Measurements from ENCODE around the gene KAT2B.

KAT2B gene

DNA sequence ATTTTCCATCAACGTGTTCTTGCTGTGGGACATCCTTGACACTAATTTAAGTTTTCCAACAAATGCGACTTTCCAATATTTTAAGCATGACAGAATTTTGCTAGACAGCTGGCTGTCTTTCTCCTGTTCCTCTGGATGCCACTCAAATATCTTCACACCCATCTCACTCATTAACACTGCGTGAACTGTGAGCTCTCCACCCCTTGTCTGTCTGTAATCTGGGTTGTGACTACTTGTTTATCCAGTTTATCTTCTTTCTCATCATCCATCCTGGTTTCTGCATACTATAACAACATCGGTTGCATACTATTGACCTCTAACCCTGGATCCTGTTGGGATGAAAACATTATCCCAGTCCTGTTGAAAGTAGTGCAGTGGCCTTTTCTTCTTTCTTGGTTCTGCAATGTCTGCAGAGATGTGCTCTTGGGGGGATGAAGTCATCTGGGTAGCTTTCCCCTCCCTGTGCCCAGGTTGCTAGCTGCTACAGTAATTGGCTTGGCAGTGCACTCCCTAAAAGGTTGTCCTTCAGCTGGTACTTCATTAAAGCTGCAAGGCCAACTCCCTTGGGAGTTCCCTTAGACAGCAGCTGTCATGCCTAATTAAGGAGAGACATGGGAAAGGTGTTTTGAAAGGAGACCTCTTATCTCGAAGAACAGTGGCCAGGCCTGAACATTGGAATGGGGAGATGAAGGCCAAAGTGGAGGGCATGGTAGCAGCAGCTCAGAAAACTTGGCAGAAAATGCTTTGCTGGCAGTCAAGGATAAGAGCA lies 24.7 kb downstream of the KAT2B start:
- DNase-seq (ENCODE audit: low read depth), result no peak

DNA sequence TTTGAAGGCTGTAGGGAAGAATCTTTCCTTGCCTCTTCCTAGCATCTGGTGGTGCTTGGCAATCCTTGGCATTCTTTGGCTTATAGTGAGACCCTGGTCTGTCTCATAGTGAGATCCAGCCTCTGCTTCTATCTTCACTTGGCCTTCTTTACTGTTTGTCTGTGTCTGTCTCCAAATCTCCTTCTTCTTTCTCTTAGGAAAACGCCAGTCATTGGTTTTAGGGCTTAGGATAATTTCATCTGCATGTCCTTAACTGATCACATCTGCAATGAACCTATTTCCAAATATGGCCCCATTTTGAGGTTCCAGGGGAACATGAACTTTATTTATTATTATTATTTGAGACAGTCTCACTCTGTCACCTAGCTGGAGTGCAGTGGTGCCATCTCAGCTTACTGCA lies 25.8 kb downstream of the KAT2B start:
- no peak for DNase-seq (ENCODE audit: low read depth)

- no peak for DNase-seq (ENCODE audit: low read depth)
Measured at GRCh38 chr3:20066850-20067617, 26.8 kb downstream of the KAT2B start.

- DNase-seq (ENCODE audit: low read depth), result no peak
Measured at GRCh38 chr3:20068512-20069177, 28.4 kb downstream of the KAT2B start.

DNA sequence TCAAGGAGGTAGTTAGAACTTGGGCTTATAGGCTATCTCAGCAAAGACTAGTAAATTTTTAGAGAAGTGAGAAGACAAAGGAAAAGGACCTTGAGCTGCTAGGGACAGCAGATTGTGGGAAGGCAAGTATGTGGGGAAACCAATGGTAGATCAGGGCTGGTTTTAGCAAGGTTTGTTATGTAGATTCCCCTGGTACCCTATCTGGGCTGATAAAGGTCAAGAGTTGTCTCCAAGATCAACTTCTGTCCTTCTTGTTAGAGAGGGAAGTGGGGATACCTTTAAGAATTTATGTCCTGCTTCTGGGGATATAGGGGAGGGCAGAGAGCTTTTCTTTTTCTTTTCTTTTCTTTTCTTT lies 28.9 kb downstream of the KAT2B start:
- no peak for DNase-seq (ENCODE audit: low read depth)

DNA sequence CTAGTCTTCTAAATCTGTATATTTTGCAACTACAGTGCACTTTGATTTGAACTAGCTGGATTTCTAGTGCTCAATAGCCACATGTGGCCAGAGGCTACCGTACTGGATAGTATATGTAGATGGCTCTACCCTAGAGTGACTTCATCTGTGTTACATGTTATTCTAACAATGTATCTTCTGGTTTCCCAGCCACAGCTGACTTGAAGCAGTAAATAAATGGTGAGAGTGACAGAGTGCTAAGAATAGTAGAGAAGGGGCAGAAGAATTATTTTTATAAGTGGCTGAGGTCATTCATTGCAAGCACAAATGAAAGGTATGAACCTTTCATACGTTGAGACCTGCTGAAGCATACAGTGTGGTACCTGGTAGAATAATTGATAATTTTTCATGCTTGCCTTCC lies 30.9 kb downstream of the KAT2B start:
- DNase-seq (ENCODE audit: low read depth), result no peak

- DNase-seq (ENCODE audit: low read depth), result no peak
Measured at GRCh38 chr3:20072422-20072821, 32.2 kb downstream of the KAT2B start.

DNA sequence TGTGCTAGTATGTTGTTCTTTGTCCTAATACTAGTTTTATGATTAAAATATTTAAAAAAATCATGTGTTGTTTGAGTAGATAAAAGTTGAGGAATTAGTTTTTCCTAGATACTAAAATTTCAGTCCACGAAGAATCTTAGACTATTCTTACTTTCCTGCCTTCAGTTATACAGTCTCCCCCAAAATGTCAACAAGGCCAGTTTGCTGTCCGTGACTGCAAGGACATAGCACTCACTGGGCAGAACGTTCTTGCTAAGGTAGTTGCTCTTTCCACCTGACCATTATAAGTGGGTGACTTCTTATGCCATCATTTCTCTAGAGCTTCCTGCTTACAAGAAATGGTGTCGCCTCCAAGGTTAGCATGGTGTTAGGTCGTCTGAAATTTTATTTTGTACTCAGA lies 32.8 kb downstream of the KAT2B start:
- no peak for DNase-seq (ENCODE audit: low read depth)

- DNase-seq (ENCODE audit: low read depth), result no peak
Measured at GRCh38 chr3:20073683-20074082, 33.4 kb downstream of the KAT2B start.

DNA sequence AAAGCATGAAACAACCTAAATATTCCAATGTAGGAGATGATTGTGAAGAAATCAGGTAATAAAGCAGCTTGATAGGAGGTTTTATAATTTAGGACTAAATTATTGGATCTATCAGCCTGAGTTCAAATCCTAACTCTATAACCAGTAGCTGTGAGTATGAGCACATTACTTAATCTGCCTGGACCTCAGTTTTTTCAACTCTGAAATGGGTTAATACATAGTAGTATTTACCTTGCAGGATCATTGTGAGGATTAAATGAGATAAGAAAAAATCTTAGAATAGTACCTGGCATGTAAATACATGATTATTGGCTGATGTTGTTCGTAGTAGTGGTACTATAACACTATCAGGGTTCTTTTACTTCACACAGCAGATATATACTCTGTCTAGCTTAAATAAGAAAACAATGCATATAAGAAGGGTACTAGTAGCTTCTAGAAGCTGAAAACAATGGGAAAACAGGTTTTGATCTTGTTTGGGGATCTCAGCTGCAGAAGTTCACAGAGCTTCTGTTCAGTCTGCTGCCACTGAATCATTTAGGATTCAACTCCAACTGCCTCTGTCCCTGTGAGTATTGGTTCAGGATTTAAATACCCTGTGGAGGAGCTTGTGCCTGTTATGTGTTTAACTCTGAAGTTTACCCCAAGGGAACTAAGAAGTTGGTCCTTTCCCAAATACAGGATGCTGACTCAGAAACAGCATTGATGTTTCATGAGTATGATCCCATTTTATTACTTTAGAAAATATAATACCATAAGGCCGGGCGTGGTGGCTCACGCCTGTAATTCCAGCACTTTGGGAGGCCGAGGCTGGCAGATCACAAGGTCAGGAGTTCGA lies 34.2 kb downstream of the KAT2B start:
- no peak for DNase-seq (ENCODE audit: low read depth)

DNA sequence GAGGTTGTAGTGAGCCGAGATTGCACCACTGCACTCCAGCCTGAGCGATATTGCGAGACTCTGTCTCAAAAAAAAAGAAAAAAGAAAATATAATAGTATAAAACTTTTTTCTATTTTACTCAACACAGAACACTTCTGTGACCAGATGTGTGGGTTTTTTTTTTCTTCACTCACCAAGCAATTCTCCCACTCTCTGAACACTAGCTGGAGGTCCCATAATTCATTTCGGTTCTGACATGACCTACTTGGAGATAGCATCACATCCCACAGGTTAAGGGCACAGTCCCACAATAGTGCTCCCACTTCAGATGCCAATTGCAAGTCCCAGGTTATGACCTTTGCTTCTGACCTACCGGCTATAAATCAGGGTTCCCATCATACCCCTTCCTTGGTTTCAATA lies 35.0 kb downstream of the KAT2B start:
- DNase-seq (ENCODE audit: low read depth), result no peak

DNA sequence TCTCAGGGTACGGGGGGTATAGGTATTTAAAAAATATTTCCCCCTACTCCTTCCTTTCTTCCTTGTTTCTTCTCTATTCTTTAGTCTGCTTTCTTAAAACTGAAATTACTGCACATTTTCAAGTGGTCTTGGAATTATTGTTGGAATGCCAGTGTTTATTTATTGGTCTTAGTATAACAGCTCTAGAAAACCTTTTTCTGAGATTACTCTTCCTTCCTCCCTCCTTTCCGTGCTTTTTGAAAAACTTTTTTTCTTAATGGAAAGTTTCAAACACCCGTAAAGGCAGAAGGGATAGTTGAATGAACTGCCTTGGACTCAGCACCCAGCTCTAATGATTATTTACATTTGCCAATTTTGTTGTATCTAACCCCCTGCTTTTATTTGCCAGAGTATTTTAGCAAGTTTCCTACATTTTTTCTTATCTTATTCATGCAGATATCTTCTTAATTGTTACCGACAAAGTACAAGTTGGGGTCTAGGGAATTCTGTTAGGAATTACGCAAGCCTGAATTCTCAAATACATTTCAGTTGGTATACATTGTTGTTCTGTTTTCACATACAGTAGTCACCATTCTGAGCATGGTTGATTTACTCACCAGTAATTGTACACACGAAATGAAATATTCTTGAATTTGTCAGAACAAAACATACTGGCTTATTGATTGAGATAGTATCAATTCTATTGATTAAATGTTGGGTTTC lies 36.2 kb downstream of the KAT2B start:
- no peak for DNase-seq (ENCODE audit: low read depth)

DNA sequence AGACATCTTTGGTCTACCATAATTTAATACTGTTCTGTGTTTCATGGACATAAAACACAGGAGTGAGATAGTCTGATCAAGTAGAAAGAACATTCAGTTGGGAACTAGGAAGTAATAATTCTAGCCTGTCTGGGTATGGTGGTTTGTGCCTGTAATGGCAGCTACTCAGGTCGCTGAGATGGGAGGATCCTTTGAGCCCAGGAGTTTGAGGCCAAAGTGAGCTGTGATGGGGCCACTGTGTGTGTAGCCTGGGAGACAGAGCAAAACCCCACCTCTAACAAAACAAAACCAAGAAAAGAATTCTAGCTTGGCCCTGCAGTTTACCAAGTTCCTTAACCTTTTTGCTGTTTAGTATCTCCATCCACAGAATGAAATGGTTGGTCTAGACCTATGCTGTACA lies 36.8 kb downstream of the KAT2B start:
- DNase-seq (ENCODE audit: low read depth), result no peak

DNA sequence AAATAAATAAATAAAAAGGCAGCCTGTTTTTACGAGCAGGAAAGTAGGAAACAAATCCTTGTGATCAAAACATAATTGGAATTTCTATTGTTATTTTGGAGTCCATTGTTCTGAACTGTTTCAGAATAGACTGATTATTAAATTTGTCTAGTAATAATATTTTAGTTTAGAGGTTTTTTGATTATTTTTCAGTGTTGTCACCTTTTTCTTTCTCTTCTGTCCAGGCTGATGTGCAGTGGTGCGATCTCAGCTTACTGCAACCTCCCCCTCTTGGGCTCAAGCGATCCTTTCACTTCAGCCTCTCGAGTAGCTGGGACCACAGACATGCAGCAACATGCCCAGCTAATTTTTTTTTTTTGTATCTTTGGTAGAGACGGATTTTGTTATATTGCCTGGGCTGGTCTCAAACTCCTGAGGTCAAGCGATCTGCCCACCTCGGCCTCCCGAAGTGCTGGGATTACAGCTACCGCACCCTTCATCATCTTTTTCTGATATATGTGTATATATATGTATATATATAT lies 38.0 kb downstream of the KAT2B start:
- DNase-seq (ENCODE audit: low read depth), result no peak

GRCh38 chr3:20079621-20080020 lies 39.4 kb downstream of the KAT2B start:
- DNase-seq (ENCODE audit: low read depth), result no peak

- no peak for DNase-seq (ENCODE audit: low read depth)
Measured at GRCh38 chr3:20080956-20081554, 40.8 kb downstream of the KAT2B start.

- no peak for DNase-seq (ENCODE audit: low read depth)
Measured at GRCh38 chr3:20083253-20083652, 43.0 kb downstream of the KAT2B start.

DNA sequence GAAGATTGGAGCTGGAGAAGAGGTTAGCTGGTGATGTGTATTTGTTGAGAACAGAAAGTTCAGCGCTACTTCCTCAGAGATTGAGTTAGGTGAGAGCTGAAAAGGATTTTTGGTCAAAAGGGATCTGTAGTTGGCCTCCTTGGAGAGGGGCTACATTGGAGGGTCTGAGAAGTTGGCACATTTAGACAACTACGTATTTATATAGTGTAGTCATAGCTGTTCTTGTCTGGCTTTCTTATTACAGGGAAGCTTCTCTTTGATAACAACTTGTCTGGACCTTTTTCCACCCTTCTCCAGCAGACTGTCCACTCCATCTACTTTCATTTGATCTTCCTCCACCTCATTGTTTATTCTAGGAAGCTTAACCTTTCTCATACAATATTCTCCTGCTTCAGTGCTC lies 43.7 kb downstream of the KAT2B start:
- DNase-seq (ENCODE audit: low read depth), result no peak

GRCh38 chr3:20091331-20092047 lies 51.2 kb downstream of the KAT2B start:
- no peak for DNase-seq (ENCODE audit: low read depth)

GRCh38 chr3:20095470-20095869 lies 55.2 kb downstream of the KAT2B start:
- no peak for DNase-seq (ENCODE audit: low read depth)
